Lung (tissue), 12 donors: ENCODE results near the gene CNGB1. TPM values are rescaled to one million over a fixed set of nuclear protein-coding genes. Genes with fewer than 3 reads are reported as not detected.

Experiments
- ATAC-seq: fragments of 200-7000 bp; cut with Tn5 transposase; one replicate; pipeline ENCODE4 v1.9.1; 2020; ENCODE audit warnings: moderate number of reproducible peaks; ENCODE audit not compliant: insufficient read depth, low FRiP score
- DNase-seq, 3 donors: peaks; one replicate each; pipeline ENCODE4 v3.0.0-alpha.2; 2013 to 2017
- H3K27ac ChIP-seq, 2 donors: one replicate each; pipeline ENCODE4 v1.5.1; 2013; ENCODE audit warnings: mild to moderate bottlenecking in 2 of 2, moderate library complexity in 2 of 2, control low read depth in 1 of 2, inconsistent platforms in 1 of 2, low read depth in 1 of 2, low read length in 1 of 2
- H3K27me3 ChIP-seq, 3 donors: one replicate each; pipeline ENCODE4 v1.5.1; 2013; ENCODE audit warnings: low read length in 2 of 3; ENCODE audit not compliant: control insufficient read depth in 3 of 3, insufficient read depth in 3 of 3
- H3K36me3 ChIP-seq, 4 donors: one replicate each; pipeline ENCODE4 v1.5.1; 2013; ENCODE audit warnings: low read length in 4 of 4, mild to moderate bottlenecking in 1 of 4, moderate library complexity in 1 of 4; ENCODE audit not compliant: control insufficient read depth in 4 of 4, insufficient read depth in 4 of 4
- H3K4me1 ChIP-seq, 5 donors: one replicate each; pipeline ENCODE4 v1.5.1; 2013; ENCODE audit warnings: low read length in 5 of 5, mild to moderate bottlenecking in 2 of 5, moderate library complexity in 1 of 5; ENCODE audit not compliant: control insufficient read depth in 5 of 5, insufficient read depth in 5 of 5
- H3K4me3 ChIP-seq: one replicate; pipeline ENCODE4 v1.5.1; 2013; ENCODE audit warnings: mild to moderate bottlenecking, control low read depth, moderate library complexity
- H3K9ac ChIP-seq, 2 donors: one replicate each; pipeline ENCODE4 v1.5.1; 2013; ENCODE audit warnings: low read length in 2 of 2, control low read depth in 1 of 2; ENCODE audit not compliant: insufficient read depth in 1 of 2
- H3K9me3 ChIP-seq, 4 donors: one replicate each; pipeline ENCODE4 v1.5.1; 2013; ENCODE audit warnings: low read length in 3 of 4, mild to moderate bottlenecking in 1 of 4, moderate library complexity in 1 of 4; ENCODE audit not compliant: control insufficient read depth in 4 of 4, insufficient read depth in 3 of 4
- CTCF ChIP-seq: IDR thresholded peaks from 2 replicates; pipeline ENCODE4 v1.5.1; 2012; ENCODE audit warnings: mild to moderate bottlenecking; ENCODE audit errors: control extremely low read depth, extremely low read depth
- WGBS, 2 donors: extraction: QIAGEN DNeasy Blood & Tissue Kit; methylation state at CpG; one replicate each; pipeline ENCODE4 v1.1.7; 2013; 5-methylcytosine and 5-hydroxymethylcytosine counted together
- polyA plus RNA-seq, 2 donors: library from polyadenylated mRNA; stranded (reverse); fragments of 200-250 nt; gene quantifications; one replicate each; pipeline ENCODE4 v1.2.1, GENCODE V29; 2013
- total RNA-seq, 2 donors: library from RNA; depleted of rRNA in 1 of 2; stranded (reverse); fragments of >200 nt in 1 of 2; gene quantifications; one replicate each; pipeline ENCODE4 v1.2.1, GENCODE V29; 2014 to 2021
- donor health status: control.
- donor health status: control.
- donor health status: Bipolar disorder and iron deficiency.
- donor health status: healthy.
- donor health status: DM: yes; HTN: yes; CAD: no.

Gene CNGB1
- total and polyA plus RNA-seq, 4 donors: 0.14 to 0.43 (median 0.19) TPM

GRCh38 chr16:57941016-57941664 lies 29.8 kb downstream of the CNGB1 start:
- TF ChIP-seq CTCF: no peak
- DNase-seq (peak in 2 of 3 donors; percentile 13 to 29), ATAC-seq (no peak)
- Histone ChIP-seq H3K27ac (no peak overlapping the region), H3K9me3 (no peaks in the 10 kb centered on the region), H3K9ac (no peak overlapping the region), H3K36me3 (no peaks in the 10 kb centered on the region), H3K27me3 (peaks cover 0 to 2% (median 0%) of the 10 kb centered on the region in 3 donors), H3K4me3 (no peak overlapping the region), H3K4me1 (peaks cover 0 to 11% (median 0%) of the 10 kb centered on the region in 5 donors)
- 28 to 45% methylated on average over 11 of the region's 11 CpGs for WGBS, 2 donors

GRCh38 chr16:57940382-57940966 lies 30.5 kb downstream of the CNGB1 start:
- peaks cover 0 to 2% (median 0%) of the 10 kb centered on the region in 3 donors for H3K27me3 ChIP-seq
- DNase-seq (no peak), ATAC-seq (no peak)
- no peak overlapping the region for H3K9ac ChIP-seq
- no peaks in the 10 kb centered on the region for H3K9me3 ChIP-seq
- peaks cover 0 to 11% (median 0%) of the 10 kb centered on the region in 5 donors for H3K4me1 ChIP-seq
- no peak overlapping the region for H3K4me3 ChIP-seq
- WGBS, 2 donors: 86 to 95% methylated on average over 5 of the region's 5 CpGs
- no peak overlapping the region for H3K27ac ChIP-seq
- H3K36me3 ChIP-seq: no peaks in the 10 kb centered on the region
- TF ChIP-seq CTCF: no peak

- DNase-seq (no peak), ATAC-seq (no peak)
- Histone ChIP-seq H3K27me3 (no peaks in the 10 kb centered on the region), H3K4me1 (peaks cover 0 to 11% (median 0%) of the 10 kb centered on the region in 5 donors), H3K36me3 (no peaks in the 10 kb centered on the region), H3K9ac (no peak overlapping the region), H3K27ac (no peak overlapping the region), H3K9me3 (no peaks in the 10 kb centered on the region), H3K4me3 (no peak overlapping the region)
- WGBS, 2 donors: 91 to 94% methylated on average over 9 to 10 of the region's 10 CpGs
- TF ChIP-seq CTCF: no peak
These were observed 31.1 kb downstream of the CNGB1 start for GRCh38 chr16:57939872-57940224.
